ENCODE measurements around the gene ECHDC1.

Gene ECHDC1

GRCh38 chr6:127305741-127306140, 37.7 kb downstream of the ECHDC1 start:
- no peaks in the 10 kb centered on the region for H3K27me3 Mint-ChIP-seq

DNA sequence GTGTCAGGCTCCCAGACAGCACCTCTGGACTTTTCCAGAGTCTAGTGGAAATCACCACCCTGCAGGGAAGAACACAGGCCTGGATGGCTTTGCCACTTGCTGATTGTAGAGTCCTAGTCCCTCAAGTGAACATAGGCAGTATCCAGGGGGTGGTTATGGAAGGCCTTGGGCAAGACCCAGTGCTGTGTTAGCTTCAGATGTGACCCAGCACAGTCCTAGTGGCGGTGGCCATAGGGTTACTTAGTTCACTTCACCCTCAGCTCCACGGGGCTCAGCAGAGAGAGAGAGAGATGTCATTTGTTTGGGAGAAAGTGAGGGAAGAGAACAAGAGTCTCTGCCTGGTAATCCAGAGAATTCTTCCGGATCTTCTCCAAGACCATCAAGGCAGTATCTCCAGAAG, 39.5 kb downstream of the ECHDC1 start:
- no peaks in the 10 kb centered on the region for H3K27me3 Mint-ChIP-seq
- no peak overlapping the region for H3K4me3 Mint-ChIP-seq
- ATAC-seq, result no peak
- peaks cover 44% of the 10 kb centered on the region for H3K4me1 Mint-ChIP-seq
- peak overlapping the region; percentile 53 for H3K27ac Mint-ChIP-seq
- H3K9me3 Mint-ChIP-seq, result peaks cover 3% of the 10 kb centered on the region
- peaks cover 41% of the 10 kb centered on the region for H3K36me3 Mint-ChIP-seq

More at GRCh38 chr6:127305741-127306140, 37.7 kb downstream of the ECHDC1 start:
- Mint-ChIP-seq H3K4me3 (no peak overlapping the region), H3K27ac (no peak overlapping the region), H3K4me1 (peaks cover 54% of the 10 kb centered on the region), H3K9me3 (peaks cover 14% of the 10 kb centered on the region), H3K36me3 (peaks cover 58% of the 10 kb centered on the region)
- no peak for ATAC-seq

GRCh38 chr6:127302728-127303660, 40.4 kb downstream of the ECHDC1 start:
- Mint-ChIP-seq H3K27ac (peak overlapping the region; percentile 53), H3K4me1 (peaks cover 36% of the 10 kb centered on the region)

GRCh38 chr6:127301199-127301700, 42.2 kb downstream of the ECHDC1 start:
- Mint-ChIP-seq H3K27ac (no peak overlapping the region), H3K36me3 (peaks cover 27% of the 10 kb centered on the region), H3K9me3 (no peaks in the 10 kb centered on the region), H3K4me3 (no peak overlapping the region), H3K4me1 (peaks cover 26% of the 10 kb centered on the region), H3K27me3 (no peaks in the 10 kb centered on the region)
- no peak for ATAC-seq

More at GRCh38 chr6:127302728-127303660, 40.4 kb downstream of the ECHDC1 start:
- no peaks in the 10 kb centered on the region for H3K9me3 Mint-ChIP-seq
- peaks cover 32% of the 10 kb centered on the region for H3K36me3 Mint-ChIP-seq
- ATAC-seq, result peak; percentile 62
- no peak overlapping the region for H3K4me3 Mint-ChIP-seq
- H3K27me3 Mint-ChIP-seq, result no peaks in the 10 kb centered on the region

DNA sequence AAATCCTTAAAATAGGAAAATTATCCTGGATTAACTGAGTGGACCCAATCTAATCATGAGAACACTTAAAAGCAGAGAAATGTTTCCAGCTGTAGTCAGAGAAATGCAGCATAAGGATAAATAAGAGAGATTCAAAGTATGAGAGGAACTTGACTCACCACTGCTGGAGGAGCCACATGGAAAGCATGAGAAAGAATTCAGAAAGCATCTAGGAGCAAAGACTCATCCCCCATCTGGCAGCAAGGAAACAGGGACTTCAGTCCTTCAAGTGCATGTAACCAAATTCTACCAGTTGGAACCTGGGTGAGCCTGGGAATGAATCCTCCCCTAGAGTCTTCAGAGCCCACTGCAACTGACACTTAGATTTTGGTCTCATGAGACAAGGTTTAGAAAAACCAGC, 43.0 kb downstream of the ECHDC1 start:
- peaks cover 20% of the 10 kb centered on the region for H3K4me1 Mint-ChIP-seq
- no peak overlapping the region for H3K4me3 Mint-ChIP-seq
- H3K36me3 Mint-ChIP-seq, result peaks cover 18% of the 10 kb centered on the region
- H3K27ac Mint-ChIP-seq, result no peak overlapping the region
- no peaks in the 10 kb centered on the region for H3K27me3 Mint-ChIP-seq
- ATAC-seq, result no peak
- no peaks in the 10 kb centered on the region for H3K9me3 Mint-ChIP-seq

DNA sequence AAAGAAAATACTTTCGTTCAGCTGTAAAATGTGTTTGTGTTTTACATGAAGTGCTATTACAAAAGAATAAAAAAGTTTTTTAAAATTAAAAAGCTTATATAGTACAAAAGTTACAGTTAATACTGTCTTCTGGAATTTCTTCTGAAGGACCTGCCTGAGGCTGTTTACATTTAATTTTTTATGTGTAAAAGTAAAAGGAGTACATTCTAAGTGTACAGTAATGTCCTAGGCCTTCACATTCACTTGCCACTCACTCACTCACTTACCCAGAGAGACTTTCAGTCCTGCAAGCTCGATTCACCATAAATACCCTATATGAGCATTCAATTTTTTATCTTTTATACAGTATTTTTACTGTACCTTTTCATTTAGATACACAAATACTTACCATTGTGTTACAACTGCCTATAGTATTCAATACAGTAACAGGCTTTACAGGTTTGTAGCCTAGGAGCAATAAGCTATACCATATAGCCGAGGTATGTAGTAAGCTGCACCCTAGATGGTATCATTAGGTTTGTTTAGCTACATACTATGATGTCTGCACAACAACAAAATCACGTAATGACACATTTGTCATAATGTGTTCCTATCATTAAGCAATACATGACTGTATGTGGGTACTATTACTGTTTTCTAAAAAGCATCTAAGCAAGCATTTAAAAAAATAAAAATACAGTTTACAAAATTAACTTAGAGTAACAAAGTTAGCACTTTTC, 43.7 kb downstream of the ECHDC1 start:
- ATAC-seq, result no peak
- Mint-ChIP-seq H3K36me3 (peaks cover 14% of the 10 kb centered on the region), H3K4me3 (no peak overlapping the region), H3K27me3 (no peaks in the 10 kb centered on the region), H3K4me1 (peaks cover 16% of the 10 kb centered on the region), H3K27ac (no peak overlapping the region), H3K9me3 (no peaks in the 10 kb centered on the region)

GRCh38 chr6:127298475-127298874, 44.9 kb downstream of the ECHDC1 start:
- Mint-ChIP-seq H3K4me1 (peaks cover 10% of the 10 kb centered on the region), H3K27me3 (no peaks in the 10 kb centered on the region), H3K9me3 (no peaks in the 10 kb centered on the region), H3K36me3 (peaks cover 16% of the 10 kb centered on the region), H3K4me3 (no peak overlapping the region), H3K27ac (no peak overlapping the region)
- ATAC-seq, result no peak

- Mint-ChIP-seq H3K36me3 (peaks cover 16% of the 10 kb centered on the region), H3K4me3 (no peak overlapping the region), H3K27me3 (no peaks in the 10 kb centered on the region), H3K9me3 (no peaks in the 10 kb centered on the region), H3K27ac (peak overlapping the region; percentile 40), H3K4me1 (peaks cover 13% of the 10 kb centered on the region)
- ATAC-seq, result no peak
Observed at GRCh38 chr6:127297502-127298070, 45.8 kb downstream of the ECHDC1 start.

GRCh38 chr6:127291495-127291894, 51.9 kb downstream of the ECHDC1 start:
- H3K36me3 Mint-ChIP-seq, result peaks cover 38% of the 10 kb centered on the region
- peaks cover 34% of the 10 kb centered on the region for H3K4me1 Mint-ChIP-seq
- peak; percentile 84 for ATAC-seq
- no peaks in the 10 kb centered on the region for H3K9me3 Mint-ChIP-seq
- no peaks in the 10 kb centered on the region for H3K27me3 Mint-ChIP-seq
- H3K27ac Mint-ChIP-seq, result peak overlapping the region; percentile 84
- H3K4me3 Mint-ChIP-seq, result peak overlapping the region; percentile 56

GRCh38 chr6:127290391-127291265, 52.8 kb downstream of the ECHDC1 start:
- ATAC-seq, result no peak
- no peaks in the 10 kb centered on the region for H3K27me3 Mint-ChIP-seq
- H3K4me1 Mint-ChIP-seq, result peaks cover 34% of the 10 kb centered on the region
- H3K4me3 Mint-ChIP-seq, result peak overlapping the region; percentile 56
- no peaks in the 10 kb centered on the region for H3K9me3 Mint-ChIP-seq
- H3K36me3 Mint-ChIP-seq, result peaks cover 47% of the 10 kb centered on the region
- peak overlapping the region; percentile 84 for H3K27ac Mint-ChIP-seq

DNA sequence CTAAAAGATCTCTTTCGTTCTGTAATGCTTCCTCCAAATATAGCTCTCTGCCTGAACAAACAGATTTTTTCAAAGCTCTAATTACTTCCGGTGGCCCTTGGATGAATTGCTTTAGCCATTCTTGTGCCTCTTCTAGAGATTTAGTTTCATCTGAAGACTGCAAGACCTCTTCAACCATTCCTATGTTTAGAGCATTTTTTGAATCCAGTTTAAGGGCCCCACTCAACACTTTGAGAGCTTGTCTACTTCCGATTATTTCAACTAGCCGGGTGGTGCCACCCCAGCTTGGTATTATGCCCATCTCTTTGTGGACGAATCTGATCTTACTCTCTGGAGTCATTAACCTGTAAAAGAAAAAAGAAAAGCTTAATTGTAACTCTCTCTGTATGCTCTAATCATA, 53.5 kb downstream of the ECHDC1 start:
- H3K36me3 Mint-ChIP-seq, result peaks cover 53% of the 10 kb centered on the region
- no peak overlapping the region for H3K4me3 Mint-ChIP-seq
- H3K27ac Mint-ChIP-seq, result peak overlapping the region; percentile 84
- no peaks in the 10 kb centered on the region for H3K9me3 Mint-ChIP-seq
- ATAC-seq, result no peak
- H3K4me1 Mint-ChIP-seq, result peaks cover 34% of the 10 kb centered on the region
- no peaks in the 10 kb centered on the region for H3K27me3 Mint-ChIP-seq

DNA sequence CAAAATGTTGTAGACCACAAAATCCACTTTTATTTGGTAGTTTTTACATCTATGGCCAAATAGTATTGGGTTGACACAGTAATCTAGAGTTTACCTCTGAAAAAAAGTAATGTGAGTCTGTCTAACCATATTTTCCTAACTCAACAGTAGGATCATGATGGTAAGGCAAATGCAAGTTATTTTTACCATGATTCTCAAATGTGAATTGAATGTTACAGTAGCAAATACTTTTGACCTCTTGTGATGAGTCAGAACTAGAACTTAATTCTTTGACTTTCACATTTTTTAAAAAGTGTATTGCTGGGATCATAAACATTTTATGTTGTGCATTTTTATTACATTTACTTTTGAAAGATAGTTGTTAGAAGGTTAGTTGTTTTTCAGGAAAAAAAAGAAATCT, 54.7 kb downstream of the ECHDC1 start:
- H3K36me3 Mint-ChIP-seq, result peaks cover 56% of the 10 kb centered on the region
- H3K27me3 Mint-ChIP-seq, result no peaks in the 10 kb centered on the region
- H3K4me3 Mint-ChIP-seq, result no peak overlapping the region
- H3K4me1 Mint-ChIP-seq, result peaks cover 27% of the 10 kb centered on the region
- no peak for ATAC-seq
- peak overlapping the region; percentile 22 for H3K27ac Mint-ChIP-seq
- no peaks in the 10 kb centered on the region for H3K9me3 Mint-ChIP-seq

- H3K9me3 Mint-ChIP-seq, result no peaks in the 10 kb centered on the region
- no peaks in the 10 kb centered on the region for H3K27me3 Mint-ChIP-seq
- peaks cover 56% of the 10 kb centered on the region for H3K36me3 Mint-ChIP-seq
- H3K4me3 Mint-ChIP-seq, result no peak overlapping the region
- H3K4me1 Mint-ChIP-seq, result peaks cover 9% of the 10 kb centered on the region
- no peak overlapping the region for H3K27ac Mint-ChIP-seq
- no peak for ATAC-seq
Observed at GRCh38 chr6:127282184-127282583, 61.2 kb downstream of the ECHDC1 start.

DNA sequence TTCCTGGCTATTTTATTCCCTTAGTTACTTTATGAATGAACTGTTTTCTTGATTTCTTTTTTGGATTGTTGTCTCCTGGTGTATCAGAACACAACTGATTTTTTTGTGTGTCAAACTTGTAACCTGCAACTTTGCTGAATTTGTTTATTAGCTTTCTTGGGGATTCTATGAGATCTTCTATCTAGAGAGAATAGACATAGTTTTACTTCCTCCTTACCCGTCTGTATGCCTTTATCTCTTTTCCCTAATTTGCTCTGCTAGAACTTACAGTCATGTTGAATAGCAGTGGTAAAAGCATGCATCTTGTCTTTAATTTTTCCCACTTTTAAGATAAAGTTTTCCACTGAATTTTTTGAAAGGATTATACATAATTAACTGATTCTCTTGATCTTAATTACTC, 63.6 kb downstream of the ECHDC1 start:
- peaks cover 10% of the 10 kb centered on the region for H3K4me1 Mint-ChIP-seq
- no peaks in the 10 kb centered on the region for H3K9me3 Mint-ChIP-seq
- H3K4me3 Mint-ChIP-seq, result no peak overlapping the region
- ATAC-seq, result no peak
- H3K27ac Mint-ChIP-seq, result peak overlapping the region; percentile 38
- no peaks in the 10 kb centered on the region for H3K27me3 Mint-ChIP-seq
- peaks cover 33% of the 10 kb centered on the region for H3K36me3 Mint-ChIP-seq
